Urinary bladder (tissue), 4 donors: ENCODE measurements around the gene ACYP2. TPM values are rescaled to one million over a fixed set of nuclear protein-coding genes. Genes with fewer than 3 reads are reported as not detected.

Experiments used
- DNase-seq: peaks from one replicate; pipeline ENCODE4 v3.0.0-alpha.2; 2015; ENCODE audit errors: extremely low spot score
- H3K27ac ChIP-seq: one replicate; pipeline ENCODE4 v1.5.1; 2013; ENCODE audit warnings: low read depth, mild to moderate bottlenecking, moderate library complexity
- H3K36me3 ChIP-seq: one replicate; pipeline ENCODE4 v1.6.1; 2013; ENCODE audit warnings: mild to moderate bottlenecking, moderate library complexity; ENCODE audit not compliant: insufficient read depth
- H3K4me1 ChIP-seq: one replicate; pipeline ENCODE4 v1.6.1; 2013; ENCODE audit warnings: mild to moderate bottlenecking, moderate library complexity; ENCODE audit not compliant: insufficient read depth
- H3K4me3 ChIP-seq: one replicate; pipeline ENCODE4 v1.5.1; 2013; ENCODE audit warnings: low read depth, low read length
- WGBS: extraction: QIAGEN DNeasy Blood & Tissue Kit; methylation state at CpG from one replicate; pipeline ENCODE4 v1.1.7; 2013; 5-methylcytosine and 5-hydroxymethylcytosine counted together
- polyA plus RNA-seq: library from polyadenylated mRNA; stranded (reverse); fragments of 200-250 nt; gene quantifications from one replicate; pipeline ENCODE4 v1.2.3, GENCODE V29; 2013
- total RNA-seq: library from RNA; depleted of rRNA; stranded (reverse); fragments of >200 nt; gene quantifications from one replicate; pipeline ENCODE4 v1.2.3, GENCODE V29; 2014
- donor health status: healthy with polysubstance abuse.
- donor health status: healthy.

Gene ACYP2
- total and polyA plus RNA-seq, 2 donors = 25.0 to 28.1 TPM

GRCh38 chr2:54325148-54325547, 209.7 kb downstream of the ACYP2 start:
- no peak overlapping the region for H3K4me3 ChIP-seq
- H3K36me3 ChIP-seq = no peaks in the 10 kb centered on the region
- no peak for DNase-seq
- no peak overlapping the region for H3K27ac ChIP-seq
- H3K4me1 ChIP-seq = no peaks in the 10 kb centered on the region
- 100% methylated on average over 1 of the region's 1 CpG for WGBS

GRCh38 chr2:54329482-54330161, 214.2 kb downstream of the ACYP2 start:
- DNase-seq = no peak
- no peak overlapping the region for H3K4me3 ChIP-seq
- H3K36me3 ChIP-seq = no peaks in the 10 kb centered on the region
- H3K27ac ChIP-seq = no peak overlapping the region
- no peaks in the 10 kb centered on the region for H3K4me1 ChIP-seq
- 24% methylated on average over 5 of the region's 5 CpGs for WGBS

- peak; percentile 96 for DNase-seq
- Histone ChIP-seq H3K27ac (peak overlapping the region; percentile 65), H3K36me3 (no peaks in the 10 kb centered on the region), H3K4me1 (no peaks in the 10 kb centered on the region), H3K4me3 (peak overlapping the region; percentile 42)
- WGBS = under 1% methylated on average over 50 of the region's 50 CpGs
Observed at GRCh38 chr2:54330162-54330925, 214.9 kb downstream of the ACYP2 start.

- Histone ChIP-seq H3K4me3 (peak overlapping the region; percentile 42), H3K36me3 (no peaks in the 10 kb centered on the region), H3K4me1 (no peaks in the 10 kb centered on the region), H3K27ac (no peak overlapping the region)
- 35% methylated on average over 17 of the region's 17 CpGs for WGBS
- no peak for DNase-seq
Observed at GRCh38 chr2:54330926-54331835, 215.8 kb downstream of the ACYP2 start.

GRCh38 chr2:54332386-54332785, 217.0 kb downstream of the ACYP2 start:
- no peak for DNase-seq
- no peak overlapping the region for H3K4me3 ChIP-seq
- H3K36me3 ChIP-seq = no peaks in the 10 kb centered on the region
- 75% methylated on average over 3 of the region's 3 CpGs for WGBS
- H3K4me1 ChIP-seq = no peaks in the 10 kb centered on the region
- no peak overlapping the region for H3K27ac ChIP-seq

GRCh38 chr2:54336136-54336976, 220.9 kb downstream of the ACYP2 start:
- WGBS = 53% methylated on average over 1 of the region's 1 CpG
- Histone ChIP-seq H3K27ac (no peak overlapping the region), H3K4me1 (no peaks in the 10 kb centered on the region), H3K36me3 (no peaks in the 10 kb centered on the region), H3K4me3 (no peak overlapping the region)
- no peak for DNase-seq

- Histone ChIP-seq H3K4me1 (no peaks in the 10 kb centered on the region), H3K27ac (no peak overlapping the region), H3K4me3 (no peak overlapping the region), H3K36me3 (no peaks in the 10 kb centered on the region)
- WGBS = 92% methylated on average over 1 of the region's 1 CpG
- DNase-seq = no peak
Observed at GRCh38 chr2:54336977-54337255, 221.5 kb downstream of the ACYP2 start.

- DNase-seq = no peak
- H3K4me1 ChIP-seq = no peaks in the 10 kb centered on the region
- no peak overlapping the region for H3K4me3 ChIP-seq
- H3K27ac ChIP-seq = no peak overlapping the region
- 74% methylated on average over 1 of the region's 1 CpG for WGBS
- H3K36me3 ChIP-seq = no peaks in the 10 kb centered on the region
Observed at GRCh38 chr2:54341656-54342055, 226.2 kb downstream of the ACYP2 start.

- Histone ChIP-seq H3K4me3 (no peak overlapping the region), H3K36me3 (no peaks in the 10 kb centered on the region), H3K27ac (peak overlapping the region; percentile 10), H3K4me1 (no peaks in the 10 kb centered on the region)
- WGBS = 97% methylated on average over 2 of the region's 2 CpGs
- DNase-seq = no peak
Observed at GRCh38 chr2:54342603-54343002, 227.2 kb downstream of the ACYP2 start.

GRCh38 chr2:54347622-54348021, 232.2 kb downstream of the ACYP2 start:
- Histone ChIP-seq H3K4me1 (no peaks in the 10 kb centered on the region), H3K27ac (no peak overlapping the region), H3K4me3 (no peak overlapping the region), H3K36me3 (no peaks in the 10 kb centered on the region)
- WGBS = 87% methylated on average over 3 of the region's 3 CpGs
- DNase-seq = no peak

- Histone ChIP-seq H3K27ac (no peak overlapping the region), H3K4me1 (no peaks in the 10 kb centered on the region), H3K4me3 (no peak overlapping the region), H3K36me3 (no peaks in the 10 kb centered on the region)
- 50% methylated on average over 2 of the region's 2 CpGs for WGBS
- DNase-seq = no peak
Observed at GRCh38 chr2:54348646-54349045, 233.2 kb downstream of the ACYP2 start.

- WGBS = 78% methylated on average over 3 of the region's 3 CpGs
- Histone ChIP-seq H3K36me3 (no peaks in the 10 kb centered on the region), H3K4me1 (no peaks in the 10 kb centered on the region), H3K4me3 (no peak overlapping the region), H3K27ac (no peak overlapping the region)
- no peak for DNase-seq
Observed at GRCh38 chr2:54350426-54350825, 235.0 kb downstream of the ACYP2 start.

- no peaks in the 10 kb centered on the region for H3K4me1 ChIP-seq
- no peaks in the 10 kb centered on the region for H3K36me3 ChIP-seq
- no peak overlapping the region for H3K4me3 ChIP-seq
- H3K27ac ChIP-seq = no peak overlapping the region
- no peak for DNase-seq
- 69% methylated on average over 5 of the region's 5 CpGs for WGBS
Observed at GRCh38 chr2:54353216-54353615, 237.8 kb downstream of the ACYP2 start.
